ENCODE data around the gene CREB5.

Gene CREB5

GRCh38 chr7:28855538-28856217 lies 443.4 kb downstream of the CREB5 start:
- TF ChIP-seq CTCF (IDR thresholded peaks at IDR 0.05; ENCODE audit: low read depth, low read length, missing control alignments), result no peak
- no peak overlapping the region for H3K4me3 ChIP-seq (ENCODE audit: low read depth, low read length)
- no peak for DNase-seq (ENCODE audit: low read depth)

DNA sequence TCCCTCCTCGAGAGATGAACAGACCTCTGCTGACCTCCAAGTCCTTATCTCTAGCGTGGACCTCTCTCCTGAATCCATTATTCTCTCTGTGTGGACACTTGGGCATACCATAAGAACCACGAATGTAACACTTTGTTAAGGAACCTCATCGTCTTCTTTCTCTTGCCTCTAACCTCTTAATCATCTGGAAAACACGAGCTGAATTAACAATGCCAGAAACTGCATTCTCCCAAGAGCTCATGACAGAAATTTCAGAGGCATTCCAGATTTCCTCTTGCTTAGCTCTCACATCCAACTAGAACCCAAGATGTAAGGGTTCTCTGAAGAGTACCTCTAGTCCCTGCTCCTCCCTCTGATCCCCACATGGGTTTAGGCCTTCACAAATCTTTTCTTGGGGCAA lies 444.3 kb downstream of the CREB5 start:
- no peak for TF ChIP-seq CTCF (IDR thresholded peaks at IDR 0.05; ENCODE audit: low read depth, low read length, missing control alignments)
- DNase-seq (ENCODE audit: low read depth), result no peak
- H3K4me3 ChIP-seq (ENCODE audit: low read depth, low read length), result no peak overlapping the region

DNA sequence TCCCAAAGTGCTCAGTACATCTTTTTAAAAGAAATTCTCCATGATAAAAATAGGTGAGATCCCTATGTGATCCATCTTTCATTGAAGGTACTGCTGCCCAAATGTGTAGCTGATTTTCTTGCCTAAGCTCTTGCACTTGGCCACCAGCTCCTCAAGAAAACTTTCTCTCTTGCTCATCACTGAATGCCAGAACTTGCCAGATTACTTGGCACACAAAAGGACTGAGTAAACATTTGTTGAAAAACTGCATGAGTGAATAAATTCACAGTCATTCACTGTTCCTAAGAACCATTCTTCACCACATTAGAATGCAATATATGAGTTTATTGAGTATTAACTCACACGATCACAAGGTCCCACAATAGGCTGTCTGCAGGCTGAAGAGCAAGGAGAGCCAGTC lies 445.9 kb downstream of the CREB5 start:
- DNase-seq (ENCODE audit: low read depth), result no peak
- TF ChIP-seq CTCF (IDR thresholded peaks at IDR 0.05; ENCODE audit: low read depth, low read length, missing control alignments), result no peak

DNA sequence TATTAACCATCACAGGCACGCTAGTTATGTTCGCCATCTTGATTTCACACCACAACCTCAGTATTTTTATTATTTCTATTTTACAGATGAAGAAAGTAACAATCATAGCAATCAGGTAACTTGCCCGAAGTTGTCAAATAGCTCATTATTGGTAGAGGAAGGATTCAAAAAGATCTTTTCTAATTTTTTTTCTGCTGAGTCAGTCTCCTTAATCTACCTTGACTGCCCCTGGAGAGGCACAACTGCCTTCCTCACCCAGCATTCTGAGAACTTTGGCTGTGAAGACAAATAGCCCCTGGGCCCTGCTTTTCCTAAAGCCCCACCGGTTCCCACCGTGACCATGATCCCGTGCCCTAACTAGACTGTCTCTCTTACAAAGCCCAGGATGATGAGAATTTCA lies 446.6 kb downstream of the CREB5 start:
- H3K4me3 ChIP-seq (ENCODE audit: low read depth, low read length), result no peak overlapping the region
- no peak for DNase-seq (ENCODE audit: low read depth)
- no peak for TF ChIP-seq CTCF (IDR thresholded peaks at IDR 0.05; ENCODE audit: low read depth, low read length, missing control alignments)

More for the DNA sequence above, 445.9 kb downstream of the CREB5 start:
- no peak overlapping the region for H3K4me3 ChIP-seq (ENCODE audit: low read depth, low read length)

- no peak for DNase-seq (ENCODE audit: low read depth)
- H3K4me3 ChIP-seq (ENCODE audit: low read depth, low read length), result no peak overlapping the region
- TF ChIP-seq CTCF (IDR thresholded peaks at IDR 0.05; ENCODE audit: low read depth, low read length, missing control alignments), result no peak
These were observed 449.5 kb downstream of the CREB5 start for GRCh38 chr7:28861825-28862224.

- no peak for DNase-seq (ENCODE audit: low read depth)
- TF ChIP-seq CTCF (IDR thresholded peaks at IDR 0.05; ENCODE audit: low read depth, low read length, missing control alignments), result no peak
- no peak overlapping the region for H3K4me3 ChIP-seq (ENCODE audit: low read depth, low read length)
These were observed 450.4 kb downstream of the CREB5 start for GRCh38 chr7:28862595-28863272.
